Activated T-cell treated with anti-CD3 and anti-CD28 coated beads, Interleukin-2, amount 50 U/mL, for 24 hours (primary cell): ENCODE measurements around the gene NLRP2B.
"Not testable (repeated sequence)": the region's sequence is repeated elsewhere in the genome, so short reads cannot be mapped to it uniquely, and the experiment has no call there.

ENCODE experiments used
- DNase-seq: peaks from one replicate; pipeline ENCODE4 v3.0.0-alpha.2; 2020
- H3K27ac Mint-ChIP-seq: 2 replicates; pipeline ENCODE4 v1.8.0; 2020; ENCODE audit warnings: mild to moderate bottlenecking, mixed read lengths
- H3K27me3 Mint-ChIP-seq: 2 replicates; pipeline ENCODE4 v1.8.0; 2020; ENCODE audit warnings: mixed read lengths
- H3K36me3 Mint-ChIP-seq: 2 replicates; pipeline ENCODE4 v1.8.0; 2020; ENCODE audit warnings: low read depth, mixed read lengths
- H3K4me1 Mint-ChIP-seq: 2 replicates; pipeline ENCODE4 v1.8.0; 2020; ENCODE audit warnings: low read depth, mixed read lengths
- H3K4me3 Mint-ChIP-seq: 2 replicates; pipeline ENCODE4 v1.8.0; 2020; ENCODE audit warnings: mild to moderate bottlenecking, moderate library complexity, mixed read lengths
- H3K9me3 Mint-ChIP-seq: 2 replicates; pipeline ENCODE4 v1.8.0; 2020; ENCODE audit warnings: mixed read lengths

NLRP2B gene

GRCh38 chrX:57680160-57680559, at the start of gene NLRP2B:
Gene NLRP2B (minus strand): TSS chrX:57680260.
- no peaks in the 10 kb centered on the region for H3K36me3 Mint-ChIP-seq
- no peak within 1 kb of the TSS for H3K27ac Mint-ChIP-seq
- DNase-seq, result no peak
- H3K27me3 Mint-ChIP-seq, result peaks cover 54% of the 10 kb centered on the region
- H3K4me1 Mint-ChIP-seq, result no peaks in the 10 kb centered on the region
- no peak within 1 kb of the TSS for H3K4me3 Mint-ChIP-seq
- no peaks in the 10 kb centered on the region for H3K9me3 Mint-ChIP-seq

GRCh38 chrX:57725995-57726394, 45.9 kb upstream of the NLRP2B start:
- not testable (repeated sequence) for H3K36me3 Mint-ChIP-seq, DNase-seq, H3K4me3 Mint-ChIP-seq, H3K27ac Mint-ChIP-seq, H3K4me1 Mint-ChIP-seq
- Mint-ChIP-seq H3K9me3 (peaks cover 39% of the 10 kb centered on the region), H3K27me3 (peaks cover 55% of the 10 kb centered on the region)

- no peak overlapping the region for H3K4me3 Mint-ChIP-seq
- peaks cover 64% of the 10 kb centered on the region for H3K27me3 Mint-ChIP-seq
- no peak for DNase-seq
- H3K36me3 Mint-ChIP-seq, result no peaks in the 10 kb centered on the region
- no peak overlapping the region for H3K27ac Mint-ChIP-seq
- H3K9me3 Mint-ChIP-seq, result no peaks in the 10 kb centered on the region
- H3K4me1 Mint-ChIP-seq, result no peaks in the 10 kb centered on the region
Observed at GRCh38 chrX:57681341-57681740, 1.3 kb upstream of the NLRP2B start.

GRCh38 chrX:57678686-57679428, 1.2 kb downstream of the NLRP2B start:
- peaks cover 49% of the 10 kb centered on the region for H3K27me3 Mint-ChIP-seq
- no peaks in the 10 kb centered on the region for H3K4me1 Mint-ChIP-seq
- H3K4me3 Mint-ChIP-seq, result no peak overlapping the region
- no peak overlapping the region for H3K27ac Mint-ChIP-seq
- no peaks in the 10 kb centered on the region for H3K36me3 Mint-ChIP-seq
- no peak for DNase-seq
- H3K9me3 Mint-ChIP-seq, result peaks cover 7% of the 10 kb centered on the region

- H3K27me3 Mint-ChIP-seq, result peaks cover 49% of the 10 kb centered on the region
Observed at GRCh38 chrX:57677132-57677858, 2.8 kb downstream of the NLRP2B start.

GRCh38 chrX:57675320-57675719, 4.7 kb downstream of the NLRP2B start:
- Mint-ChIP-seq H3K27me3 (peaks cover 43% of the 10 kb centered on the region), H3K9me3 (peaks cover 11% of the 10 kb centered on the region), H3K4me3 (no peak overlapping the region), H3K36me3 (no peaks in the 10 kb centered on the region), H3K4me1 (no peaks in the 10 kb centered on the region), H3K27ac (no peak overlapping the region)
- DNase-seq, result no peak

More at GRCh38 chrX:57677132-57677858, 2.8 kb downstream of the NLRP2B start:
- Mint-ChIP-seq H3K9me3 (peaks cover 11% of the 10 kb centered on the region), H3K27ac (no peak overlapping the region), H3K4me1 (no peaks in the 10 kb centered on the region), H3K4me3 (no peak overlapping the region), H3K36me3 (no peaks in the 10 kb centered on the region)
- DNase-seq, result no peak

- Mint-ChIP-seq H3K4me3 (no peak overlapping the region), H3K9me3 (peaks cover 11% of the 10 kb centered on the region), H3K36me3 (no peaks in the 10 kb centered on the region), H3K27me3 (peaks cover 39% of the 10 kb centered on the region), H3K4me1 (no peaks in the 10 kb centered on the region), H3K27ac (no peak overlapping the region)
- no peak for DNase-seq
Observed at GRCh38 chrX:57674861-57675260, 5.2 kb downstream of the NLRP2B start.

- Mint-ChIP-seq H3K4me3 (no peak overlapping the region), H3K27me3 (peaks cover 29% of the 10 kb centered on the region), H3K27ac (no peak overlapping the region), H3K4me1 (no peaks in the 10 kb centered on the region), H3K36me3 (no peaks in the 10 kb centered on the region), H3K9me3 (peaks cover 10% of the 10 kb centered on the region)
- DNase-seq, result no peak
Observed at GRCh38 chrX:57669961-57670360, 10.1 kb downstream of the NLRP2B start.

- H3K27ac Mint-ChIP-seq, result no peak overlapping the region
- no peaks in the 10 kb centered on the region for H3K36me3 Mint-ChIP-seq
- no peaks in the 10 kb centered on the region for H3K9me3 Mint-ChIP-seq
- H3K4me1 Mint-ChIP-seq, result no peaks in the 10 kb centered on the region
- no peak overlapping the region for H3K4me3 Mint-ChIP-seq
- no peak for DNase-seq
- peaks cover 41% of the 10 kb centered on the region for H3K27me3 Mint-ChIP-seq
Observed at GRCh38 chrX:57667010-57667409, 13.1 kb downstream of the NLRP2B start.

GRCh38 chrX:57655065-57655464, 25.0 kb downstream of the NLRP2B start:
- Mint-ChIP-seq H3K36me3 (no peaks in the 10 kb centered on the region), H3K4me3 (no peak overlapping the region), H3K27ac (no peak overlapping the region), H3K9me3 (peaks cover 5% of the 10 kb centered on the region), H3K4me1 (no peaks in the 10 kb centered on the region), H3K27me3 (peaks cover 37% of the 10 kb centered on the region)
- DNase-seq, result no peak

- no peaks in the 10 kb centered on the region for H3K36me3 Mint-ChIP-seq
- peaks cover 5% of the 10 kb centered on the region for H3K9me3 Mint-ChIP-seq
- DNase-seq, result no peak
- peaks cover 29% of the 10 kb centered on the region for H3K27me3 Mint-ChIP-seq
- no peaks in the 10 kb centered on the region for H3K4me1 Mint-ChIP-seq
- H3K27ac Mint-ChIP-seq, result no peak overlapping the region
- H3K4me3 Mint-ChIP-seq, result no peak overlapping the region
Observed at GRCh38 chrX:57652705-57653104, 27.4 kb downstream of the NLRP2B start.

- no peak overlapping the region for H3K27ac Mint-ChIP-seq
- no peak for DNase-seq
- peaks cover 29% of the 10 kb centered on the region for H3K27me3 Mint-ChIP-seq
- H3K36me3 Mint-ChIP-seq, result no peaks in the 10 kb centered on the region
- H3K9me3 Mint-ChIP-seq, result peaks cover 5% of the 10 kb centered on the region
- H3K4me1 Mint-ChIP-seq, result no peaks in the 10 kb centered on the region
- H3K4me3 Mint-ChIP-seq, result no peak overlapping the region
Observed at GRCh38 chrX:57651169-57651919, 28.7 kb downstream of the NLRP2B start.

GRCh38 chrX:57647020-57647419, 33.0 kb downstream of the NLRP2B start:
- Mint-ChIP-seq H3K4me3 (no peak overlapping the region), H3K36me3 (no peaks in the 10 kb centered on the region), H3K9me3 (no peaks in the 10 kb centered on the region), H3K4me1 (no peaks in the 10 kb centered on the region), H3K27ac (no peak overlapping the region), H3K27me3 (peaks cover 19% of the 10 kb centered on the region)
- no peak for DNase-seq

GRCh38 chrX:57643698-57644097, 36.4 kb downstream of the NLRP2B start:
- peaks cover 32% of the 10 kb centered on the region for H3K27me3 Mint-ChIP-seq
- no peak for DNase-seq
- no peak overlapping the region for H3K4me3 Mint-ChIP-seq
- H3K27ac Mint-ChIP-seq, result no peak overlapping the region
- no peaks in the 10 kb centered on the region for H3K4me1 Mint-ChIP-seq
- H3K36me3 Mint-ChIP-seq, result no peaks in the 10 kb centered on the region
- no peaks in the 10 kb centered on the region for H3K9me3 Mint-ChIP-seq

- H3K27ac Mint-ChIP-seq, result no peak overlapping the region
- H3K4me1 Mint-ChIP-seq, result no peaks in the 10 kb centered on the region
- H3K4me3 Mint-ChIP-seq, result no peak overlapping the region
- no peak for DNase-seq
- peaks cover 39% of the 10 kb centered on the region for H3K27me3 Mint-ChIP-seq
- H3K9me3 Mint-ChIP-seq, result peaks cover under 1% of the 10 kb centered on the region
- H3K36me3 Mint-ChIP-seq, result no peaks in the 10 kb centered on the region
Observed at GRCh38 chrX:57641338-57641737, 38.7 kb downstream of the NLRP2B start.
